Left ventricle myocardium inferior (tissue), 1 donor: ENCODE measurements around the gene DLX2. TPM values are rescaled to one million over a fixed set of nuclear protein-coding genes. Genes with fewer than 3 reads are reported as not detected.

ENCODE experiments used
- DNase-seq: peaks from one replicate; pipeline ENCODE4 v3.0.0-alpha.2; 2020
- H3K27ac ChIP-seq: fragments of 200-600 bp; replicated peaks from 2 replicates; pipeline ENCODE4 v1.8.0; 2021
- H3K27me3 ChIP-seq: fragments of 200-600 bp; 2 replicates; pipeline ENCODE4 v1.8.0; 2021; ENCODE audit warnings: low read depth
- H3K36me3 ChIP-seq: fragments of 200-600 bp; 2 replicates; pipeline ENCODE4 v1.8.0; 2021
- H3K4me1 ChIP-seq: fragments of 200-600 bp; 2 replicates; pipeline ENCODE4 v1.8.0; 2021
- H3K4me3 ChIP-seq: fragments of 200-600 bp; 2 replicates; pipeline ENCODE4 v1.8.0; 2021; ENCODE audit warnings: mild to moderate bottlenecking, moderate library complexity
- H3K9me3 ChIP-seq: fragments of 200-600 bp; replicated peaks from 2 replicates; pipeline ENCODE4 v1.8.0; 2021
- CTCF ChIP-seq: fragments of 200-600 bp; IDR thresholded peaks from 2 replicates; pipeline ENCODE4 v1.8.0; 2021; ENCODE audit warnings: antibody characterized with exemption, mild to moderate bottlenecking, borderline replicate concordance
- intact Hi-C: fragments of 100-400 bp; cut with micrococcal nuclease; formaldehyde crosslinking; loops from one replicate; pipeline ENCODE4 v1.11.0; 2022
- total RNA-seq: library from RNA; stranded (reverse); fragmentation: NEBNext Ultra II Directional; extraction: Animal tissue kit (Norgen Biotek cat#: 25700); gene quantifications from one replicate; pipeline ENCODE4 v1.2.1, GENCODE V29; 2021
- donor health status: DM: no; HTN: yes; CAD: no; lungs with severe emphysema.

DLX2 gene
- total RNA-seq, 1 donor from 2014 or later: not detected

- peaks cover 40% of the 10 kb centered on the region for H3K27me3 ChIP-seq
- H3K9me3 ChIP-seq: peaks cover 8% of the 10 kb centered on the region
- intact Hi-C loops: no loop called here
- no peak overlapping the region for H3K27ac ChIP-seq
- no peaks in the 10 kb centered on the region for H3K4me1 ChIP-seq
- no peaks in the 10 kb centered on the region for H3K36me3 ChIP-seq
- no peak for TF ChIP-seq CTCF
- no peak for DNase-seq
- no peak overlapping the region for H3K4me3 ChIP-seq
Observed at GRCh38 chr2:172135446-172135845, 32.7 kb upstream of the DLX2 start.

- Histone ChIP-seq H3K9me3 (peaks cover 3% of the 10 kb centered on the region), H3K27ac (no peak overlapping the region), H3K4me1 (no peaks in the 10 kb centered on the region), H3K4me3 (no peak overlapping the region), H3K36me3 (no peaks in the 10 kb centered on the region), H3K27me3 (peaks cover 48% of the 10 kb centered on the region)
- no peak for DNase-seq
- intact Hi-C loops: no loop called here
- TF ChIP-seq CTCF: no peak
Observed at GRCh38 chr2:172134270-172134669, 31.6 kb upstream of the DLX2 start.

GRCh38 chr2:172131713-172132555 is 29.2 kb upstream of the DLX2 start:
- H3K9me3 ChIP-seq: peaks cover 6% of the 10 kb centered on the region
- no peaks in the 10 kb centered on the region for H3K4me1 ChIP-seq
- intact Hi-C loops: no loop called here
- no peaks in the 10 kb centered on the region for H3K36me3 ChIP-seq
- H3K27me3 ChIP-seq: peaks cover 47% of the 10 kb centered on the region
- H3K4me3 ChIP-seq: no peak overlapping the region
- no peak overlapping the region for H3K27ac ChIP-seq
- no peak for TF ChIP-seq CTCF
- no peak for DNase-seq

GRCh38 chr2:172129404-172129803 is 26.7 kb upstream of the DLX2 start:
- Histone ChIP-seq H3K4me1 (no peaks in the 10 kb centered on the region), H3K36me3 (no peaks in the 10 kb centered on the region), H3K27ac (no peak overlapping the region), H3K4me3 (no peak overlapping the region), H3K9me3 (peaks cover 6% of the 10 kb centered on the region), H3K27me3 (peaks cover 27% of the 10 kb centered on the region)
- intact Hi-C loops: no loop called here
- DNase-seq: no peak
- no peak for TF ChIP-seq CTCF

- no peak for DNase-seq
- Histone ChIP-seq H3K4me1 (no peaks in the 10 kb centered on the region), H3K27ac (no peak overlapping the region), H3K36me3 (no peaks in the 10 kb centered on the region), H3K9me3 (peaks cover 6% of the 10 kb centered on the region), H3K4me3 (no peak overlapping the region), H3K27me3 (peaks cover 27% of the 10 kb centered on the region)
- intact Hi-C loops: no loop called here
- no peak for TF ChIP-seq CTCF
Observed at GRCh38 chr2:172128484-172128883, 25.8 kb upstream of the DLX2 start.
